H1 (cell line): ENCODE data around the gene STARD8. TPM values are rescaled to one million over a fixed set of nuclear protein-coding genes. Genes with fewer than 3 reads are reported as not detected.

Source experiments
- CTCF ChIA-PET: fragments of 300-600 bp; sonication (Branson Sonifier 250); formaldehyde crosslinking; loops from one replicate; lab custom pipeline; 2021; ENCODE audit not compliant: partially characterized antibody; lab: Charles Lee
- POLR2A ChIA-PET: fragments of 300-600 bp; sonication (Branson Sonifier 250); formaldehyde crosslinking; loops from one replicate; lab custom pipeline; 2021; ENCODE audit warnings: inconsistent platforms; ENCODE audit not compliant: partially characterized antibody; lab: Charles Lee
- DNase-seq, 2 experiments: peaks; one replicate each; pipeline versions ENCODE4 v3.0.0 to v3.0.0-alpha.2; 2010 to 2022; ENCODE audit warnings: low spot score in 2 of 2, low read depth in 1 of 2, mixed read lengths in 1 of 2
- FAIRE-seq: peaks from 2 replicates; lab custom pipeline; 2011; peaks lifted over from hg19 to GRCh38; lab: Jason Lieb, UNC
- H2AFZ ChIP-seq: 2 replicates; pipeline ENCODE4 v1.8.1; 2012; ENCODE audit warnings: low read length, inconsistent platforms
- H2AK5ac ChIP-seq: 2 replicates; pipeline ENCODE4 v1.6.1; 2013; ENCODE audit warnings: low read depth, low read length
- H2BK120ac ChIP-seq: replicated peaks from 2 replicates; pipeline ENCODE3; 2013; ENCODE audit warnings: low read depth, low read length, inconsistent platforms
- H2BK12ac ChIP-seq: 2 replicates; pipeline ENCODE4 v1.6.1; 2013; ENCODE audit warnings: low read depth, low read length
- H2BK15ac ChIP-seq: 2 replicates; pipeline ENCODE4 v1.6.1; 2013; ENCODE audit warnings: low read length
- H2BK20ac ChIP-seq: 2 replicates; pipeline ENCODE4 v1.6.1; 2013; ENCODE audit warnings: low read length
- H2BK5ac ChIP-seq: 2 replicates; pipeline ENCODE4 v1.6.1; 2013; ENCODE audit warnings: low read depth, low read length
- H3K14ac ChIP-seq: 2 replicates; pipeline ENCODE4 v1.6.1; 2013; ENCODE audit warnings: inconsistent platforms; ENCODE audit not compliant: insufficient read length
- H3K18ac ChIP-seq: 2 replicates; pipeline ENCODE4 v1.6.1; 2013; ENCODE audit warnings: low read length; ENCODE audit errors: extremely low read depth
- H3K23ac ChIP-seq: 2 replicates; pipeline ENCODE4 v1.6.1; 2013; ENCODE audit warnings: inconsistent platforms; ENCODE audit not compliant: insufficient read length
- H3K23me2 ChIP-seq: 2 replicates; pipeline ENCODE4 v1.6.1; 2013; ENCODE audit warnings: low read depth, low read length
- H3K27ac ChIP-seq: 2 replicates; pipeline ENCODE4 v1.6.1; 2011; ENCODE audit warnings: low read depth, low read length, inconsistent platforms
- H3K27me3 ChIP-seq, 4 experiments: replicated peaks in 1 of 4; 1 replicate in 1 of 4; 2 replicates in 3 of 4; pipeline versions ENCODE4 v1.6.1 to v1.8.1; 2011 to 2013; ENCODE audit warnings: low read length in 3 of 4, mild to moderate bottlenecking in 3 of 4, inconsistent platforms in 2 of 4, mixed read lengths in 2 of 4, moderate library complexity in 1 of 4; ENCODE audit not compliant: control insufficient read depth in 3 of 4, insufficient read depth in 3 of 4; ENCODE audit errors: extremely low read depth in 1 of 4
- H3K36me3 ChIP-seq, 4 experiments: 2 replicates each; pipeline versions ENCODE4 v1.6.1 to v1.8.1; 2011 to 2013; ENCODE audit warnings: mild to moderate bottlenecking in 4 of 4, low read length in 3 of 4, moderate library complexity in 2 of 4, control low read depth in 1 of 4, inconsistent platforms in 1 of 4; ENCODE audit not compliant: insufficient read depth in 4 of 4, control insufficient read depth in 2 of 4
- H3K4ac ChIP-seq: replicated peaks from 2 replicates; pipeline ENCODE3; 2013; ENCODE audit warnings: low read length, low read depth, mixed read lengths, inconsistent platforms; ENCODE audit not compliant: insufficient read length
- H3K4me1 ChIP-seq, 4 experiments: replicated peaks in 1 of 4; 1 replicate in 1 of 4; 2 replicates in 3 of 4; pipeline versions ENCODE4 v1.6.1 to v1.8.1; 2011 to 2013; ENCODE audit warnings: low read length in 3 of 4, inconsistent platforms in 2 of 4, mixed read lengths in 1 of 4; ENCODE audit not compliant: insufficient read depth in 4 of 4, control insufficient read depth in 3 of 4
- H3K4me2 ChIP-seq, 2 experiments: 2 replicates each; pipeline versions ENCODE4 v1.6.1 to v1.8.1; 2011 to 2013; ENCODE audit warnings: low read depth in 2 of 2, low read length in 2 of 2, control low read depth in 1 of 2, inconsistent platforms in 1 of 2, mild to moderate bottlenecking in 1 of 2; ENCODE audit not compliant: insufficient read depth in 1 of 2
- H3K4me3 ChIP-seq, 4 experiments: fragments of 200-600, 300-600 bp in 1 of 4; sonication (generic), shearing (Covaris generic), sonication (Bioruptor Twin) in 1 of 4; 2 replicates each; pipeline versions ENCODE4 v1.5.1 to v1.8.1; 2011 to 2016; ENCODE audit warnings: low read length in 4 of 4, low read depth in 3 of 4, control low read depth in 2 of 4, inconsistent platforms in 2 of 4, mild to moderate bottlenecking in 2 of 4, mixed read lengths in 1 of 4, moderate library complexity in 1 of 4; ENCODE audit not compliant: insufficient read depth in 2 of 4; ENCODE audit errors: extremely low read depth in 1 of 4
- H3K56ac ChIP-seq: replicated peaks from 2 replicates; pipeline ENCODE3; 2013; ENCODE audit warnings: low read depth, mild to moderate bottlenecking, mixed read lengths, low read length, inconsistent platforms; ENCODE audit not compliant: insufficient read length
- H3K79me1 ChIP-seq: 2 replicates; pipeline ENCODE4 v1.6.1; 2013; ENCODE audit warnings: low read depth, low read length, control low read depth
- H3K79me2 ChIP-seq, 2 experiments: 2 replicates each; pipeline versions ENCODE4 v1.6.1 to v1.8.1; 2012 to 2013; ENCODE audit warnings: low read length in 2 of 2, mild to moderate bottlenecking in 2 of 2, inconsistent platforms in 1 of 2; ENCODE audit not compliant: insufficient read depth in 2 of 2, control insufficient read depth in 1 of 2
- H3K9ac ChIP-seq, 4 experiments: replicated peaks in 1 of 4; 1 replicate in 1 of 4; 2 replicates in 3 of 4; pipeline versions ENCODE4 v1.6.1 to v1.8.1; 2011 to 2013; ENCODE audit warnings: low read depth in 3 of 4, low read length in 3 of 4, control low read depth in 2 of 4, mild to moderate bottlenecking in 2 of 4, moderate library complexity in 2 of 4, inconsistent platforms in 1 of 4; ENCODE audit errors: extremely low read depth in 1 of 4
- H3K9me3 ChIP-seq, 2 experiments: 2 replicates each; pipeline versions ENCODE4 v1.6.1 to v1.8.1; 2012 to 2013; ENCODE audit warnings: mild to moderate bottlenecking in 2 of 2, moderate library complexity in 2 of 2, control low read depth in 1 of 2, inconsistent platforms in 1 of 2, low read depth in 1 of 2, low read length in 1 of 2, mixed read lengths in 1 of 2; ENCODE audit not compliant: insufficient read depth in 2 of 2
- H4K20me1 ChIP-seq, 2 experiments: replicated peaks in 1 of 2; 2 replicates each; pipeline versions ENCODE3 to v1.8.1; 2011 to 2013; ENCODE audit warnings: inconsistent platforms in 2 of 2, low read length in 2 of 2, mild to moderate bottlenecking in 1 of 2; ENCODE audit not compliant: insufficient read depth in 2 of 2, control insufficient read depth in 1 of 2
- H4K5ac ChIP-seq: 2 replicates; pipeline ENCODE4 v1.6.1; 2013; ENCODE audit warnings: low read length, low read depth, mixed read lengths, inconsistent platforms; ENCODE audit not compliant: insufficient read length
- H4K8ac ChIP-seq: 2 replicates; pipeline ENCODE4 v1.8.0; 2013; ENCODE audit warnings: mild to moderate bottlenecking, moderate library complexity, low read length, inconsistent platforms; ENCODE audit not compliant: insufficient read depth; ENCODE audit errors: extremely low read depth
- H4K91ac ChIP-seq: replicated peaks from 2 replicates; pipeline ENCODE3; 2013; ENCODE audit warnings: low read length, mixed read lengths, inconsistent platforms; ENCODE audit not compliant: insufficient read length
- CEBPB ChIP-seq: IDR thresholded peaks from 2 replicates; pipeline ENCODE4 v1.6.1; 2012; ENCODE audit warnings: low read depth, low read length
- TEAD4 ChIP-seq: IDR thresholded peaks from 2 replicates; pipeline ENCODE4 v1.6.1; 2012; ENCODE audit warnings: low read depth, low read length, inconsistent platforms, mixed read lengths
- WGBS, 2 experiments: shearing (Covaris generic) in 1 of 2; methylation state at CpG; one replicate each; pipeline versions ENCODE4 v1.1.6 to v1.1.7; 2013 to 2015; ENCODE audit warnings: low lambda C conversion rate in 2 of 2, mixed read lengths in 2 of 2, inconsistent platforms in 1 of 2, low coverage in 1 of 2, missing lambda C conversion rate in 1 of 2; ENCODE audit not compliant: insufficient replicate concordance in 2 of 2, insufficient coverage in 1 of 2, insufficient read length in 1 of 2; ENCODE audit errors: extremely low coverage in 1 of 2, missing lambda C conversion rate in 1 of 2; 5-methylcytosine and 5-hydroxymethylcytosine counted together
- polyA plus RNA-seq, 7 experiments: library from polyadenylated mRNA; depleted of rRNA in 3 of 7; stranded (reverse) in 5 of 7; unstranded in 2 of 7; fragments of >200 nt in 5 of 7; fragments of 200-250 nt in 2 of 7; gene quantifications; 1 replicate in 5 of 7; 2 replicates in 1 of 7; 4 replicates in 1 of 7; pipeline versions ENCODE4 v1.2.1 to v1.2.3, GENCODE V29; 2011 to 2013; ENCODE audit warnings: missing spikeins in 2 of 7, mixed read lengths in 2 of 7
- total RNA-seq: library from RNA; stranded (reverse); fragmentation: NEBNext Ultra II Directional; extraction: Animal tissue kit (Norgen Biotek cat#: 25700); gene quantifications from 2 replicates; pipeline ENCODE4 v1.2.1, GENCODE V29; 2021

Gene STARD8
- total and polyA plus RNA-seq, 2 of the 8 experiments (the other 6 are each of a cell fraction or from before 2014, with no cell fraction given) = 1.8 to 3.8 TPM

- no peak overlapping the region for H2BK20ac ChIP-seq
- H2BK5ac ChIP-seq = no peak overlapping the region
- H3K14ac ChIP-seq = no peak overlapping the region
- no peak for TF ChIP-seq TEAD4
- TF ChIP-seq CEBPB = 0 out of 2 replicates have a peak, but pooled peaks have one; percentile 3
- no peak overlapping the region for H3K4me2 ChIP-seq
- CTCF ChIA-PET = interaction anchor here (0.6 to 1.3 kb wide), 2 partner anchors 9 to 34 kb away, joined by 3 to 5 read pairs; no protein-coding TSS in a partner anchor
- H4K91ac ChIP-seq = no peak overlapping the region
- no peak overlapping the region for H4K8ac ChIP-seq
- POLR2A ChIA-PET = interaction anchor here (0.9 kb wide), 1 partner anchor 29 kb away, joined by 3 read pairs; the partner anchor contains the start of gene STARD8
- FAIRE-seq (no peak), DNase-seq (no peak)
- H3K4me3 ChIP-seq = no peak overlapping the region
- H3K9me3 ChIP-seq = no peaks in the 10 kb centered on the region
- H3K79me2 ChIP-seq = no peaks in the 10 kb centered on the region
- no peak overlapping the region for H3K27ac ChIP-seq
- H2AK5ac ChIP-seq = no peak overlapping the region
- no peak overlapping the region for H2BK120ac ChIP-seq
- 80% methylated on average over 3 of the region's 3 CpGs; no CpG with 5 or more reads in 1 of the 2 experiments for WGBS, 2 experiments
- no peak overlapping the region for H3K9ac ChIP-seq
- H3K27me3 ChIP-seq = no peaks in the 10 kb centered on the region
- H3K36me3 ChIP-seq = no peaks in the 10 kb centered on the region
- no peak overlapping the region for H3K23ac ChIP-seq
- no peaks in the 10 kb centered on the region for H4K20me1 ChIP-seq
- no peak overlapping the region for H3K56ac ChIP-seq
- no peaks in the 10 kb centered on the region for H3K79me1 ChIP-seq
- H3K23me2 ChIP-seq = no peaks in the 10 kb centered on the region
- H4K5ac ChIP-seq = no peak overlapping the region
- H2BK15ac ChIP-seq = no peak overlapping the region
- H3K18ac ChIP-seq = no peak overlapping the region
- no peak overlapping the region for H2BK12ac ChIP-seq
- H3K4me1 ChIP-seq = peaks cover 0 to 17% (median 16%) of the 10 kb centered on the region in 4 experiments; a peak in 6 of 7 replicates
- H2AFZ ChIP-seq = no peak overlapping the region
- no peak overlapping the region for H3K4ac ChIP-seq
Observed at GRCh38 chrX:68676335-68676734, 28.9 kb downstream of the STARD8 start.
